Tibial nerve (tissue), 4 donors: ENCODE results near the gene TCF19. TPM values are rescaled to one million over a fixed set of nuclear protein-coding genes. Genes with fewer than 3 reads are reported as not detected.

Experiments used
- DNase-seq, 2 donors: peaks; one replicate each; pipeline ENCODE4 v3.0.0-alpha.2; 2019; ENCODE audit warnings: low spot score in 2 of 2
- H3K27ac ChIP-seq, 4 donors: fragments of 200-600 bp; sonication (generic) in 3 of 4; one replicate each; pipeline ENCODE4 v1.5.1; 2017 to 2019; ENCODE audit warnings: mild to moderate bottlenecking in 1 of 4
- H3K27me3 ChIP-seq, 2 donors: fragments of 200-600 bp; sonication (generic) in 1 of 2; one replicate each; pipeline versions ENCODE4 v1.5.1 to v1.6.0; 2017 to 2019
- H3K36me3 ChIP-seq, 3 donors: fragments of 200-600 bp; sonication (generic); one replicate each; pipeline ENCODE4 v1.5.1; 2018 to 2019
- H3K4me1 ChIP-seq, 4 donors: fragments of 200-600 bp; sonication (generic) in 3 of 4; one replicate each; pipeline ENCODE4 v1.5.1; 2017 to 2019
- H3K4me3 ChIP-seq, 4 donors: fragments of 200-600 bp; sonication (generic) in 3 of 4; one replicate each; pipeline ENCODE4 v1.5.1; 2017 to 2019; ENCODE audit warnings: mild to moderate bottlenecking in 1 of 4, moderate library complexity in 1 of 4
- H3K9me3 ChIP-seq, 4 donors: fragments of 200-600 bp; sonication (generic) in 3 of 4; one replicate each; pipeline ENCODE4 v1.5.1; 2017 to 2019
- EP300 ChIP-seq, 2 donors: sonication (generic); formaldehyde crosslinking; IDR thresholded peaks; one replicate each; pipeline ENCODE4 v1.6.1; 2017; ENCODE audit warnings: antibody characterized with exemption in 2 of 2, mild to moderate bottlenecking in 1 of 2
- POLR2A ChIP-seq, 2 donors: fragments of 450-650 bp; IDR thresholded peaks; one replicate each; pipeline ENCODE4 v1.6.1; 2017; ENCODE audit warnings: antibody characterized with exemption in 2 of 2, mild to moderate bottlenecking in 2 of 2, moderate library complexity in 2 of 2
- WGBS, 2 donors: methylation state at CpG; one replicate each; pipeline ENCODE4 v1.1.5; 2018; 5-methylcytosine and 5-hydroxymethylcytosine counted together
- total RNA-seq, 4 donors: library from RNA; depleted of rRNA; stranded (reverse); fragments of >200 nt; gene quantifications; one replicate each; pipeline ENCODE4 v1.1.0, GENCODE V29; 2016
- TF ChIP-seq, protein P1 (sequence below), 5 experiments: fragments of 200-600 bp in 3 of 5; fragments of 450-650 bp in 2 of 5; sonication (generic) in 3 of 5; IDR thresholded peaks; one replicate each; pipeline ENCODE4 v1.5.1; 2016 to 2019; ENCODE audit warnings: antibody characterized with exemption in 5 of 5, mild to moderate bottlenecking in 3 of 5, moderate library complexity in 2 of 5

Gene TCF19
- total RNA-seq, 4 donors from 2014 or later, result 1.2 to 4.6 (median 4.0) TPM

DNA sequence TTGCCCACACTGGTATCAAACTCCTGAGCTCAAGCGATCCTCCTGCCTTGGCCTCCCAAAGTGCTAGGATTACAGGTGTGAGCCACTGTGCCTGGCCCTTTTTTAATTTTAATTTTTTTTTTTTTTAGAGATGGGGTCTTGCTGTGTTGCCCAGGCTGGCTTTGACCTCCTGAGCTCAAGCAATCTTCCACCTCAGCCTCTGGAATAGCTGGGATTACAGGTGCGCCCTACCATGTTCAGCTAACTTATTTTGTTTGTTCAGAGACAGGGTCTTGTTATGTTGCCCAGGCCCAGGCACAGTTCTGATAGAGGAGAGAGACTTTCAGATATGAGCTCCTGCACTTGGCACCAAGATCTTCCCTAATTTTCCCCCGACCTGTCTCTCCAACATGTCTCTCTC lies 27.6 kb upstream of the TCF19 start:
- H3K27me3 ChIP-seq, result no peaks in the 10 kb centered on the region
- no peak overlapping the region for H3K27ac ChIP-seq
- 91 to 94% methylated on average over 3 of the region's 3 CpGs for WGBS, 2 donors
- no peaks in the 10 kb centered on the region for H3K9me3 ChIP-seq
- no peak for DNase-seq
- no peaks in the 10 kb centered on the region for H3K4me1 ChIP-seq
- TF ChIP-seq POLR2A (IDR thresholded peaks at IDR 0.05), result no peak
- no peak for TF ChIP-seq EP300 (IDR thresholded peaks at IDR 0.05)
- TF ChIP-seq, protein P1, sequence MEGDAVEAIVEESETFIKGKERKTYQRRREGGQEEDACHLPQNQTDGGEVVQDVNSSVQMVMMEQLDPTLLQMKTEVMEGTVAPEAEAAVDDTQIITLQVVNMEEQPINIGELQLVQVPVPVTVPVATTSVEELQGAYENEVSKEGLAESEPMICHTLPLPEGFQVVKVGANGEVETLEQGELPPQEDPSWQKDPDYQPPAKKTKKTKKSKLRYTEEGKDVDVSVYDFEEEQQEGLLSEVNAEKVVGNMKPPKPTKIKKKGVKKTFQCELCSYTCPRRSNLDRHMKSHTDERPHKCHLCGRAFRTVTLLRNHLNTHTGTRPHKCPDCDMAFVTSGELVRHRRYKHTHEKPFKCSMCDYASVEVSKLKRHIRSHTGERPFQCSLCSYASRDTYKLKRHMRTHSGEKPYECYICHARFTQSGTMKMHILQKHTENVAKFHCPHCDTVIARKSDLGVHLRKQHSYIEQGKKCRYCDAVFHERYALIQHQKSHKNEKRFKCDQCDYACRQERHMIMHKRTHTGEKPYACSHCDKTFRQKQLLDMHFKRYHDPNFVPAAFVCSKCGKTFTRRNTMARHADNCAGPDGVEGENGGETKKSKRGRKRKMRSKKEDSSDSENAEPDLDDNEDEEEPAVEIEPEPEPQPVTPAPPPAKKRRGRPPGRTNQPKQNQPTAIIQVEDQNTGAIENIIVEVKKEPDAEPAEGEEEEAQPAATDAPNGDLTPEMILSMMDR (IDR thresholded peaks at IDR 0.05), result no peak
- no peaks in the 10 kb centered on the region for H3K36me3 ChIP-seq
- no peak overlapping the region for H3K4me3 ChIP-seq

DNA sequence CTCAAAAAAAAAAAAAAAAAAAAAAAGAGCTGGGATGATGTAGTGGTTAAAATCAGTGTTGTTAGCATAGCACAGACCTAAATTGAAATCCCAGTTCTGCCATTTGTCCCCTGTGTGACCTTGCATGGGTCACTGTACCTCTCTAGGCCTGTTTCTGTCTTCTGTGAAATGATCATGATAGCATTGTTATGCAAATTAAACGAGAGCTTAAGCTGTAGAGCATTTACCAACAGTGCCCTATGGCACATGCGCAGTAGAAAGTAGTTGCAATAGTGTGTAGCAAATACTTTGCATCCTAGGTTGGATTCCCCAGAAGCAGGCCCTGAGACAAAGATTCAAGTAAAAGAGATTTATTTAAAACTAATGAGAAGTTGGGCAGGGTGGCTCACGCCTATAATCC lies 26.8 kb upstream of the TCF19 start:
- no peak overlapping the region for H3K27ac ChIP-seq
- no peak overlapping the region for H3K4me3 ChIP-seq
- H3K9me3 ChIP-seq, result no peaks in the 10 kb centered on the region
- 88 to 89% methylated on average over 3 of the region's 3 CpGs for WGBS, 2 donors
- no peaks in the 10 kb centered on the region for H3K36me3 ChIP-seq
- no peaks in the 10 kb centered on the region for H3K27me3 ChIP-seq
- H3K4me1 ChIP-seq, result no peaks in the 10 kb centered on the region
- no peak for DNase-seq
- no peak for TF ChIP-seq POLR2A (IDR thresholded peaks at IDR 0.05)
- TF ChIP-seq EP300 (IDR thresholded peaks at IDR 0.05), result no peak
- TF ChIP-seq, protein P1 (IDR thresholded peaks at IDR 0.05), result no peak

DNA sequence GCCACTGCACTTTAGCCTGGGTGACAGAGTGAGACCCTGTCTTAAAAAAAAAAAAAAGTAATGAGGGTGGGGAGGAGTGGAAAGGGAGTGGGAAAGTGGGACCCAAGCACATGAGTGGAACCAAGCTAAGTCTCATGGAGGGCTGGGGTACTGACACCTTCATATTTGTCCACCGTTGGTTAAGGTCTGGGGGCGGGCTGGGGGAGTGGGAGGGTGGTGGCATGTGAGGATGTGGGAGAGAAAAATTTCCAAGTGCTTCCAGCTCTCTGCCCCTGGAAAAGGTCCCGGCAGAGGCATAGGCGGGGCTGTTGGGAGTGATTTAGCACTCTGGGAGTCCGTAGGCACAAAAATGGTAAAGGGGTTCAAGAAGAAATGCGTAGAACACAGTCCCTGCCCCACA lies 25.6 kb upstream of the TCF19 start:
- Histone ChIP-seq H3K4me3 (no peak overlapping the region), H3K36me3 (no peaks in the 10 kb centered on the region), H3K9me3 (no peaks in the 10 kb centered on the region), H3K4me1 (peaks cover 0 to 4% (median 0%) of the 10 kb centered on the region in 4 donors), H3K27ac (no peak overlapping the region), H3K27me3 (no peaks in the 10 kb centered on the region)
- TF ChIP-seq, protein P1 (IDR thresholded peaks at IDR 0.05), result no peak
- TF ChIP-seq POLR2A (IDR thresholded peaks at IDR 0.05), result no peak
- TF ChIP-seq EP300 (IDR thresholded peaks at IDR 0.05), result no peak
- 57 to 63% methylated on average over 6 of the region's 6 CpGs for WGBS, 2 donors
- no peak for DNase-seq

DNA sequence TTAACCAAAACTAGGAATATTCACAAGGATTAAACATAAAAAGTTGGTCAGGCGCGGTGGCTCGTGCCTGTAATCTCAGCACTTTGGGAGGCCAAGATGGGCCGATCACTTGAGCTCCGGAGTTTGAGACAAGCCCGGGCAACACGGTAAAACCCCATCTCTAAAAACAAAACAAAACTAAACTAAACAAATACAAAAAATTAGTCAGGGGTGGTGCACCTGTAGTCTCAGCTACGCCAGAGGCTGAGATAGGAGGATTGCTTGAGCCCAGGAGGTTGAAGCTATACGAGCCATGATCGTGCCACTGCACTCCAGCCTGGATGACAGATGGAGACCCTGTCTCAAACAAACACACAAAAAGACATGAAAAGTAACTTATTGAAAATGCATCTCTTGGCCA lies 22.7 kb upstream of the TCF19 start:
- 85 to 92% methylated on average over 10 of the region's 10 CpGs for WGBS, 2 donors
- Histone ChIP-seq H3K36me3 (no peaks in the 10 kb centered on the region), H3K9me3 (no peaks in the 10 kb centered on the region), H3K27me3 (no peaks in the 10 kb centered on the region), H3K4me3 (no peak overlapping the region), H3K27ac (no peak overlapping the region), H3K4me1 (peaks cover 0 to 9% (median 0%) of the 10 kb centered on the region in 4 donors)
- DNase-seq, result no peak
- TF ChIP-seq EP300 (IDR thresholded peaks at IDR 0.05), result no peak
- no peak for TF ChIP-seq POLR2A (IDR thresholded peaks at IDR 0.05)
- TF ChIP-seq, protein P1 (IDR thresholded peaks at IDR 0.05), result no peak

DNA sequence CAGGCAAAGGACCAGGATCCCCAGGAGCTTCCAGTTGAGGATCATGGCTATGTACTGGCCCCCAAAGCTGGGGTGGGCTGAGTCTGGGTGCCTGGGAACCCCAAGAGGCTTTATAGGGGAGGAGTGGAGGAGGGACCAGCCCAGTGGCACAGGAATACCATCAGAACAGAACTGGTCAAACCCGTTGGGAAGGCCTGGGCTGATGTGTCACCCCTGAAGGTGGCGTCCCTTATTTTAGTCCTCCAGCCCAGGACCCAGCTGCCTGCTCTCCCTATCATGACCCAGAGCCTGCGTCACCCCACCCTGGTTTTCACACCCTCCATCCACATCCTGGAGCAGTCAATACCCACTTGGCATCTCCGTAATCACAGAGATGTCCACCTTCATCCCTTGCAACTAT lies 19.4 kb upstream of the TCF19 start, which contains the start of gene PSORS1C2:
Gene PSORS1C2 (minus strand): TSS at position 85 of the 400 bp plus-strand sequence. CDS start 40 bp downstream, at position 45.
- no peak within 1 kb of the TSS for H3K4me3 ChIP-seq
- no peak for DNase-seq
- WGBS, 2 donors, result 89 to 95% methylated on average over 4 of the region's 4 CpGs
- H3K9me3 ChIP-seq, result no peaks in the 10 kb centered on the region
- TF ChIP-seq, protein P1 (IDR thresholded peaks at IDR 0.05), result no peak
- no peak for TF ChIP-seq POLR2A (IDR thresholded peaks at IDR 0.05)
- TF ChIP-seq EP300 (IDR thresholded peaks at IDR 0.05), result no peak
- no peaks in the 10 kb centered on the region for H3K27me3 ChIP-seq
- peaks cover 0 to 10% (median 0%) of the 10 kb centered on the region in 3 donors for H3K36me3 ChIP-seq
- peak within 1 kb of the TSS in 1 of 4 donors; percentile 4 for H3K27ac ChIP-seq
- peaks cover 0 to 23% (median 0%) of the 10 kb centered on the region in 4 donors for H3K4me1 ChIP-seq
